ENCODE measurements around the gene PLEKHB2. TPM values are rescaled to one million over a fixed set of nuclear protein-coding genes. Genes with fewer than 3 reads are reported as not detected.
"Not testable (repeated sequence)": the region's sequence is repeated elsewhere in the genome, so short reads cannot be mapped to it uniquely, and the experiment has no call there.

The PLEKHB2 gene
- total RNA-seq, 2 experiments from 2014 or later = 23.4 to 38.3 TPM

DNA sequence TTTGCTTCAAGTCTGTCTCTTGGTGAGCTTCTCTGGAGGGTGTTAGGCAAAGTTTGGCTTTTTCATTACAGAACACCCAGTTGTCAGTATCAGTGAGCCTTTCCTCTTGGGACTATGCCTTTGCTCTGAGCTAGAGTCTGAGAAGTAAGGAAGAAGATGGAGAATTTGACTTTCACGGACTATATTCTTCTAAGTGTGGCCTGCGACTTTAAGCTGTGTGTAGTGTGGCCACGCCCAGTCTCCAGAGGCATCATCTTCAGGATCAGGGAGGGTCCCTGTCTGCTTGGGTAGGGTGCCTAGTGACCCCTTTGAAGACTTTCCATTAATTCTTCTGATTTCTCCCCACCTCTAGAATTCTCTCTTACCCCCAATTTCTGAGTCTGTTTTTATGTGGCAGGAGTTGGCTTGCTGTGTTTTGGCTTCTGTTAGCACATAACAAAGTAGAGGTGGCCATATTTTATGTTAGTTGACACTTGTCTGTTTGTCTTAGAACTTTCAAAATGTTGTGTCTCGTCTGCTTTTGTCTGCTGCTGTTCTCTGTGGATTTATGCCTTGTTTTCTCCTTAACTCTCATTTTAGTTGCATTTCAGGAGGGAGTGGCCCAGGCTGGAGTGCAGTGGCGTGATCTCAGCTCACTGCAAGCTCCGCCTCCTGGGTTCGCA lies 8.6 kb downstream of the PLEKHB2 start:
- ChIA-PET CTCF (ENCODE audit: unreplicated experiment) (no interaction called here), POLR2A (interaction anchor here (1.0 to 1.8 kb wide), 2 partner anchors 9 to 10 kb away, joined by 4 read pairs; partner anchors contain the start of gene PLEKHB2)
- no TSS peak for BruUV-seq (replicated peaks)
- H3K9me3 ChIP-seq (ENCODE audit: low read length) = peaks cover 8% of the 10 kb centered on the region; the same call in 1 of the 2 replicates
- H3K4me1 ChIP-seq (ENCODE audit: insufficient read depth, low read length, poor library complexity, severe bottlenecking) = no peaks in the 10 kb centered on the region
- intact Hi-C loops (cut with micrococcal nuclease; ENCODE audit: unreplicated experiment) = no loop called here
- DNase-seq (ENCODE audit: low spot score) = no peak
- no peaks in the 10 kb centered on the region for H4K20me1 ChIP-seq (ENCODE audit: insufficient read depth, low read length)
- H3K36me3 ChIP-seq (ENCODE audit: insufficient read depth, low read length) = peaks cover 86% of the 10 kb centered on the region
- no peak overlapping the region for H2AFZ ChIP-seq (ENCODE audit: low read length)
- TF ChIP-seq, protein P1, sequence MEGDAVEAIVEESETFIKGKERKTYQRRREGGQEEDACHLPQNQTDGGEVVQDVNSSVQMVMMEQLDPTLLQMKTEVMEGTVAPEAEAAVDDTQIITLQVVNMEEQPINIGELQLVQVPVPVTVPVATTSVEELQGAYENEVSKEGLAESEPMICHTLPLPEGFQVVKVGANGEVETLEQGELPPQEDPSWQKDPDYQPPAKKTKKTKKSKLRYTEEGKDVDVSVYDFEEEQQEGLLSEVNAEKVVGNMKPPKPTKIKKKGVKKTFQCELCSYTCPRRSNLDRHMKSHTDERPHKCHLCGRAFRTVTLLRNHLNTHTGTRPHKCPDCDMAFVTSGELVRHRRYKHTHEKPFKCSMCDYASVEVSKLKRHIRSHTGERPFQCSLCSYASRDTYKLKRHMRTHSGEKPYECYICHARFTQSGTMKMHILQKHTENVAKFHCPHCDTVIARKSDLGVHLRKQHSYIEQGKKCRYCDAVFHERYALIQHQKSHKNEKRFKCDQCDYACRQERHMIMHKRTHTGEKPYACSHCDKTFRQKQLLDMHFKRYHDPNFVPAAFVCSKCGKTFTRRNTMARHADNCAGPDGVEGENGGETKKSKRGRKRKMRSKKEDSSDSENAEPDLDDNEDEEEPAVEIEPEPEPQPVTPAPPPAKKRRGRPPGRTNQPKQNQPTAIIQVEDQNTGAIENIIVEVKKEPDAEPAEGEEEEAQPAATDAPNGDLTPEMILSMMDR (conservative IDR thresholded peaks at IDR 0.05; ENCODE audit: low read length) = no peak
- no peak for TF ChIP-seq EZH2phosphoT487 (IDR thresholded peaks at IDR 0.05; ENCODE audit: borderline replicate concordance, low read depth, low read length)
- peaks cover 94% of the 10 kb centered on the region for H3K79me2 ChIP-seq (ENCODE audit: insufficient read depth, low read depth, low read length)
- H3K9me2 ChIP-seq (ENCODE audit: insufficient read depth, low read length) = no peaks in the 10 kb centered on the region
- no peak overlapping the region for H3K4me3 ChIP-seq (ENCODE audit: low read depth, low read length, poor library complexity, severe bottlenecking)
- H3K4me2 ChIP-seq (ENCODE audit: low read length) = no peak overlapping the region
- H3K27ac ChIP-seq (ENCODE audit: low read depth, low read length, poor library complexity, severe bottlenecking) = no peak overlapping the region

DNA sequence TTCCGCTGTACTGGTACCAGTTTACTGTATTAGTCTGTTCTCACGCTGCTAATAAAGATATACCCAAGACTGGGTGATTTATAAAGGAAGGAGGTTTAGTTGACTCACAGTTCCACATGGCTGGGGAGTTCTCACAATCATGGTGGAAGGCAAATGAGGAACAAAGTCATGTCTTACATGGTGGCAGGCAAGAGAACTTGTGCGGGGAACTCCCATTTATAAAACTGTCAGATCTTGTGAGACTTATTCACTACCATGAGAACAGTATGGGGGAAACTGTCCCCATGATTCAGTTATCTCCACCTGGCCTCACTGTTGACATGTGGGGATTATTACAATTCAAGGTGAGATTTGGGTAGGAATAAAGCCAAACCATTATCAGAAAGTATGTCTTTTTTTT lies 9.8 kb downstream of the PLEKHB2 start:
- not testable (repeated sequence) for H4K20me1 ChIP-seq (ENCODE audit: insufficient read depth, low read length)

DNA sequence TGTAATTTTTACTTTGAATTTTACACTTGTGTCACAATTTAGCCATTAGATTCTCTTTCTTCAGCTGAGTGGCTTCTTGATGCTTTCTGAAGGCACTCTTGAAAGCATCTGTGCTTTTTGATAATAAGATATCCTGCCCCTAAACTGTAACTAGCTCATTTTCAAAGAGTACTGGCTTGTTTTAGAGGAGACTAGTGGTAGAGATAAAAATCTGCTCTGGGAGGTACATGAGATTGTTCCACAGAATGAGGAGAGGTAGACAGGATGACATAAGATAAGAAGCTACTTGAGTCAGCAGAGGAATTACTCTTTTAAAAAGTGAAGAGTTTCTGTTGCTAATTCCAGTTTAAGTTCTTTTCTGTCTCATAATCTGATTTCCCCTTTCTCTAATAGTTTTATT lies 10.6 kb downstream of the PLEKHB2 start:
- Histone ChIP-seq H3K4me1 (ENCODE audit: insufficient read depth, low read length, poor library complexity, severe bottlenecking) (peaks cover 3% of the 10 kb centered on the region), H4K20me1 (ENCODE audit: insufficient read depth, low read length) (no peaks in the 10 kb centered on the region), H3K79me2 (ENCODE audit: insufficient read depth, low read depth, low read length) (peaks cover 93% of the 10 kb centered on the region), H2AFZ (ENCODE audit: low read length) (no peak overlapping the region), H3K4me2 (ENCODE audit: low read length) (no peak overlapping the region), H3K36me3 (ENCODE audit: insufficient read depth, low read length) (peaks cover 73% of the 10 kb centered on the region), H3K9me3 (ENCODE audit: low read length) (peaks cover 8% of the 10 kb centered on the region; the same call in 1 of the 2 replicates), H3K27ac (ENCODE audit: low read depth, low read length, poor library complexity, severe bottlenecking) (no peak overlapping the region), H3K4me3 (ENCODE audit: low read depth, low read length, poor library complexity, severe bottlenecking) (no peak overlapping the region), H3K9me2 (ENCODE audit: insufficient read depth, low read length) (no peaks in the 10 kb centered on the region)
- BruUV-seq (replicated peaks) = no TSS peak
- ChIA-PET POLR2A (interaction anchor here (0.7 kb wide), 2 partner anchors 16 to 26 kb away, joined by 4 to 9 read pairs; no protein-coding TSS in a partner anchor), CTCF (ENCODE audit: unreplicated experiment) (no interaction called here)
- TF ChIP-seq EZH2phosphoT487 (IDR thresholded peaks at IDR 0.05; ENCODE audit: borderline replicate concordance, low read depth, low read length) = no peak
- DNase-seq (ENCODE audit: low spot score) = no peak
- intact Hi-C loops (cut with micrococcal nuclease; ENCODE audit: unreplicated experiment) = no loop called here

More for the DNA sequence above, 9.8 kb downstream of the PLEKHB2 start:
- intact Hi-C loops (cut with micrococcal nuclease; ENCODE audit: unreplicated experiment); H3K9me2 ChIP-seq (ENCODE audit: insufficient read depth, low read length); H3K27ac ChIP-seq (ENCODE audit: low read depth, low read length, poor library complexity, severe bottlenecking); CTCF ChIA-PET (ENCODE audit: unreplicated experiment); H3K4me2 ChIP-seq (ENCODE audit: low read length); H3K4me3 ChIP-seq (ENCODE audit: low read depth, low read length, poor library complexity, severe bottlenecking); H3K9me3 ChIP-seq (ENCODE audit: low read length); DNase-seq (ENCODE audit: low spot score); H2AFZ ChIP-seq (ENCODE audit: low read length); H3K4me1 ChIP-seq (ENCODE audit: insufficient read depth, low read length, poor library complexity, severe bottlenecking); BruUV-seq (replicated peaks): not testable (repeated sequence)
- H3K36me3 ChIP-seq (ENCODE audit: insufficient read depth, low read length) = peaks cover 80% of the 10 kb centered on the region
- POLR2A ChIA-PET = interaction anchor here (0.6 to 0.7 kb wide), 2 partner anchors 10 to 17 kb away, joined by 3 to 4 read pairs; partner anchors contain the start of gene PLEKHB2
- peaks cover 94% of the 10 kb centered on the region for H3K79me2 ChIP-seq (ENCODE audit: insufficient read depth, low read depth, low read length)

Measured in OCI-LY7 (cell line).